ENCODE data around the gene TRANK1. TPM values are rescaled to one million over a fixed set of nuclear protein-coding genes. Genes with fewer than 3 reads are reported as not detected.

Gene TRANK1
- total and polyA plus RNA-seq, 2 of the 4 experiments (the other 2 are of a cell fraction), result 7.9 to 12.7 TPM

DNA sequence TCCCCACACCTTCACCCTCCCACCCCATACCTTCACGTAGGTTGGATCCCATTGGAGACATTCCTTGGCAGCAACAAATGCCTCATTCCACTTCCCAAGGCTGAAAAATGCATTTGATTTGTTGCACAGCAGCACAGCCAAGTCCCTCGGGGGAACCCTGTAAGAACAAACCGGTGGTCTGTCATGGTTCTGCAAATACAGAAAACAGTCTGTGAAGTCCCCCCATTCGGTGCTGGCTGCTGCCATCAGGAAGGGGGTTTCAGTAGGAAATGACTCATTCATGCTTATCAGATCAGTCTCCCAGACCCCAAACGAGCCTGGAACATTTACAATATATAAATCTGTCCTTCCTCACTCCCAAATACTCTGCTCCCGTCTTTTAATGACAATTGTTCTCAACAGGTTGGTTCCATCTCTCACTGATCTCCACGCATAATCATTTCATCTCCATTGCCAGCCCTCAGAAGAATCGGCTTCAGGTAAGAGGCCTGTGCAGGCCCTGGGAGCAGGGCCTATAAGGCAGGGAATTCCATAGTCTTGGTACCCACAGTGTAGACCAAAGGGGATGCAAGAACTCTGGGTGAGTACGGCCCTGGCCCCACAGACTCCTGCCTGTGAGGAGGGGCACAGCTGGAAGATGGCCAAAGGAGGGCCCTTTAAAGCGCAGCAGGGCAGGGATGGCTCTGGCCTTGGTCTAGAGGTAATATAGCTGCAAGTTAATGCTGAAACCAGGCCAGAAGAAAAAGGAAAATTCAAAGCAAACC is 41.6 kb downstream of the TRANK1 start (continued):
- no peak for TF ChIP-seq CTCF (conservative IDR thresholded peaks at IDR 0.05; ENCODE audit: low read depth, low read length)

DNA sequence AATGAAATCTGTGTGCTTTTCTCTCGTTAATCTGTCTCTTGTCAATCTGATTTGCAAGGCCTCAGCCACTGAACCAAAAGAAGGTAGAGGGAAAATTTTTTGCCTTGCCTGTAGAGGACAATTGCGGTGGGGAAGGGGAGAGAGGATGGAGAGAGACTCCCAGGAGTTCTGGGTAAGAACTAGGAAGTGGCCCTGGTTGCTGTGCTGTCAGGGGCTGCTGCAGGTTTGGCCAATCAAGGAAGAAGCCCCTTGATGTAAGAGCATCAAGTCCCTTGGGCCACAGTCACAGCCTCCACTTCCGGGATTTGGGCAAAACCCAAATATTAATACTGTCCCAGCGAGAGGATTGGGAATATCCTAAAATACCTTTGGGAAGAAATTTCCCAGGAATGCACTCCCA is 43.3 kb downstream of the TRANK1 start:
- Histone ChIP-seq H3K56ac (ENCODE audit: extremely low read depth, insufficient read depth, low read length) (no peak overlapping the region), H3K27ac (ENCODE audit: insufficient read depth, low read length) (no peak overlapping the region), H3K4me2 (ENCODE audit: low read depth, low read length) (no peak overlapping the region), H3K27me3 (ENCODE audit: control insufficient read depth, insufficient read depth, low read length) (no peaks in the 10 kb centered on the region), H2BK20ac (ENCODE audit: low read depth, low read length) (no peak overlapping the region), H2AK5ac (ENCODE audit: low read depth, low read length) (no peak overlapping the region), H3K79me1 (ENCODE audit: low read depth in 1 of 2, low read length in 2 of 2) (no peaks in the 10 kb centered on the region), H4K5ac (ENCODE audit: low read depth, low read length) (no peak overlapping the region), H3K23ac (ENCODE audit: low read depth, low read length) (no peak overlapping the region), H2AK9ac (replicated peaks; ENCODE audit: low read depth, low read length, poor library complexity) (no peak overlapping the region), H3K4me1 (ENCODE audit: control insufficient read depth, insufficient read depth, low read length) (peaks cover 4% of the 10 kb centered on the region), H3K18ac (ENCODE audit: low read depth, low read length) (no peak overlapping the region), H2AFZ (replicated peaks; ENCODE audit: low read length, poor library complexity) (no peak overlapping the region), H2BK120ac (ENCODE audit: low read depth, low read length) (no peak overlapping the region), H4K91ac (ENCODE audit: insufficient read depth, low read depth, low read length) (no peak overlapping the region), H3K36me3 (ENCODE audit: control insufficient read depth, insufficient read depth, low read length) (peaks cover 11% of the 10 kb centered on the region), H2BK5ac (ENCODE audit: low read depth, low read length, poor library complexity, severe bottlenecking) (no peak overlapping the region), H3K4me3 (ENCODE audit: insufficient read depth, low read depth, low read length) (no peak overlapping the region), H3K4ac (ENCODE audit: low read depth, low read length) (no peak overlapping the region), H3K9ac (ENCODE audit: low read depth, low read length) (no peak overlapping the region), H4K20me1 (ENCODE audit: insufficient read depth, low read length) (no peaks in the 10 kb centered on the region), H3K14ac (replicated peaks; ENCODE audit: low read depth, low read length) (no peak overlapping the region), H3K9me3 (ENCODE audit: control insufficient read depth, insufficient read depth, low read length) (no peaks in the 10 kb centered on the region), H4K8ac (ENCODE audit: low read depth in 2 of 2, low read length in 2 of 2) (no peak overlapping the region), H3K9me1 (ENCODE audit: insufficient read depth, low read length) (peaks cover 9% of the 10 kb centered on the region), H2BK15ac (ENCODE audit: low read depth, low read length) (no peak overlapping the region)
- intact Hi-C loops (cut with micrococcal nuclease) (no loop called here), in situ Hi-C loops (cut with MboI; ENCODE audit: low sequenced_read_pairs) (no loop called here), dilution Hi-C loops (cut with HindIII; ENCODE audit: low sequenced_read_pairs, unreplicated experiment) (no loop called here)
- ChIA-PET POLR2A (ENCODE audit: unreplicated experiment) (no interaction called here), CTCF (interaction anchor here (1.3 kb wide), 1 partner anchor 57 kb away, joined by 4 read pairs; no protein-coding TSS in a partner anchor)
- no TSS peak for BruUV-seq (replicated peaks)
- DNase-seq (no peak), ATAC-seq (ENCODE audit: low read depth) (no peak)
- no CpG with 5 or more reads among the region's 4 CpGs for WGBS, 2 experiments (ENCODE audit: extremely low coverage in 2 of 2, insufficient read length in 1 of 2)
- TF ChIP-seq MAFK (IDR thresholded peaks at IDR 0.05; ENCODE audit: low read depth, low read length) (no peak), SMC3 (IDR thresholded peaks at IDR 0.05; ENCODE audit: low read depth, low read length) (no peak), ELK1 (IDR thresholded peaks at IDR 0.05; ENCODE audit: borderline replicate concordance, low read depth, low read length) (no peak), POLR2A (IDR thresholded peaks at IDR 0.05; ENCODE audit: low read depth, low read length) (no peak), RFX5 (IDR thresholded peaks at IDR 0.05; ENCODE audit: low read depth, low read length) (no peak), MAZ (IDR thresholded peaks at IDR 0.05; ENCODE audit: borderline replicate concordance, low read depth, low read length) (no peak), RAD21 (IDR thresholded peaks at IDR 0.05; ENCODE audit: low read length) (no peak), CHD1 (IDR thresholded peaks at IDR 0.05; ENCODE audit: low read depth, low read length) (no peak), USF2 (IDR thresholded peaks at IDR 0.05; ENCODE audit: low read depth, low read length) (no peak)

All from IMR-90 (cell line).